H1 (cell line): ENCODE results near the gene CCR1.

Experiments used
- CTCF ChIP-seq, 3 experiments: IDR thresholded peaks; 1 replicate in 2 of 3; 2 replicates in 1 of 3; pipeline versions ENCODE4 v1.5.1 to v1.6.1; 2011; ENCODE audit warnings: low read length in 3 of 3, mild to moderate bottlenecking in 3 of 3, inconsistent platforms in 2 of 3, low read depth in 1 of 3, moderate library complexity in 1 of 3; ENCODE audit not compliant: insufficient read depth in 1 of 3; ENCODE audit errors: control extremely low read depth in 1 of 3
- E2F6 ChIP-seq: IDR thresholded peaks from 2 replicates; pipeline ENCODE4 v1.6.1; 2012; ENCODE audit warnings: inconsistent platforms
- EZH2 ChIP-seq: fragments of 200-600 bp; sonication (generic); IDR thresholded peaks from 2 replicates; pipeline ENCODE4 v1.7.1; 2012; ENCODE audit warnings: low read depth, mild to moderate bottlenecking, moderate library complexity, low read length, inconsistent platforms; ENCODE audit not compliant: severe bottlenecking
- POLR2AphosphoS5 ChIP-seq: IDR thresholded peaks from 2 replicates; pipeline ENCODE4 v1.6.1; 2011; ENCODE audit warnings: low read depth, low read length
- SP2 ChIP-seq: IDR thresholded peaks from 2 replicates; pipeline ENCODE4 v1.6.1; 2012; ENCODE audit warnings: mild to moderate bottlenecking, low read length, inconsistent platforms
- SRF ChIP-seq: IDR thresholded peaks from 2 replicates; pipeline ENCODE4 v1.6.1; 2011; ENCODE audit warnings: mild to moderate bottlenecking, low read depth, low read length, moderate library complexity
- YY1 ChIP-seq: IDR thresholded peaks from 2 replicates; pipeline ENCODE4 v1.6.1; 2011; ENCODE audit warnings: low read depth, mild to moderate bottlenecking, low read length

- TF ChIP-seq CTCF (IDR thresholded peaks at IDR 0.05; ENCODE audit: control extremely low read depth in 1 of 3, insufficient read depth in 1 of 3, low read depth in 1 of 3, low read length in 3 of 3): no peak
- TF ChIP-seq YY1: no peak
- TF ChIP-seq POLR2AphosphoS5: no peak
- no peak for TF ChIP-seq E2F6
- TF ChIP-seq SRF: no peak
- no peak for TF ChIP-seq EZH2
- no peak for TF ChIP-seq SP2
Observed at GRCh38 chr3:46202535-46202934, 5.6 kb downstream of the CCR1 start.
